Natural killer cell (primary cell): ENCODE data around the gene STYXL1. TPM values are rescaled to one million over a fixed set of nuclear protein-coding genes. Genes with fewer than 3 reads are reported as not detected.
"Not testable (repeated sequence)": the region's sequence is repeated elsewhere in the genome, so short reads cannot be mapped to it uniquely, and the experiment has no call there.

ENCODE experiments used
- ATAC-seq, 3 donors: fragments of 150-1000 bp in 2 of 3; fragments of 200-7000 bp in 1 of 3; cut with Tn5 transposase; 1 replicate in 1 of 3; 2 replicates in 2 of 3; pipeline ENCODE4 v1.10.0; 2021; ENCODE audit warnings: mild to moderate bottlenecking in 2 of 3, moderate library complexity in 2 of 3
- DNase-seq, 2 donors: peaks; one replicate each; pipeline versions ENCODE4 v3.0.0 to v3.0.0-alpha.2; 2013 to 2021; ENCODE audit warnings: mixed read lengths in 1 of 2
- H3K27ac ChIP-seq: one replicate; pipeline ENCODE4 v1.5.1; 2013; ENCODE audit warnings: mild to moderate bottlenecking, low read length
- H3K27me3 ChIP-seq: one replicate; pipeline ENCODE4 v1.6.1; 2013; ENCODE audit warnings: low read length; ENCODE audit not compliant: control insufficient read depth, insufficient read depth
- H3K36me3 ChIP-seq: one replicate; pipeline ENCODE4 v1.6.1; 2013; ENCODE audit warnings: low read length; ENCODE audit not compliant: control insufficient read depth, insufficient read depth
- H3K4me1 ChIP-seq: one replicate; pipeline ENCODE4 v1.6.1; 2013; ENCODE audit warnings: low read length; ENCODE audit not compliant: control insufficient read depth, insufficient read depth
- H3K4me3 ChIP-seq: one replicate; pipeline ENCODE4 v1.5.1; 2013; ENCODE audit warnings: low read length
- H3K9me3 ChIP-seq: one replicate; pipeline ENCODE4 v1.6.1; 2013; ENCODE audit warnings: low read length; ENCODE audit not compliant: control insufficient read depth, insufficient read depth
- H3K27ac Mint-ChIP-seq, 2 donors: one replicate each; pipeline ENCODE4 v1.8.0; 2022; ENCODE audit warnings: mild to moderate bottlenecking in 2 of 2, mixed read lengths in 2 of 2, moderate library complexity in 1 of 2
- H3K27me3 Mint-ChIP-seq, 2 donors: one replicate each; pipeline ENCODE4 v1.8.0; 2022; ENCODE audit warnings: low read depth in 2 of 2, mixed read lengths in 2 of 2
- H3K36me3 Mint-ChIP-seq: one replicate; pipeline ENCODE4 v1.8.0; 2022; ENCODE audit warnings: mixed read lengths
- H3K4me1 Mint-ChIP-seq, 2 donors: one replicate each; pipeline ENCODE4 v1.8.0; 2022; ENCODE audit warnings: mixed read lengths in 2 of 2
- H3K4me3 Mint-ChIP-seq: one replicate; pipeline ENCODE4 v1.8.0; 2022; ENCODE audit warnings: mild to moderate bottlenecking, moderate library complexity, mixed read lengths
- H3K9me3 Mint-ChIP-seq, 2 donors: one replicate each; pipeline ENCODE4 v1.8.0; 2022; ENCODE audit warnings: mixed read lengths in 2 of 2
- whole genome bisulfite sequencing: methylation state at CpG from one replicate; pipeline ENCODE4 v1.1.7; 2013; ENCODE audit warnings: missing lambda C conversion rate; ENCODE audit not compliant: insufficient coverage; 5-methylcytosine and 5-hydroxymethylcytosine counted together
- intact Hi-C: fragments of 100-400 bp; cut with micrococcal nuclease; formaldehyde crosslinking; loops from one replicate; pipeline ENCODE4 v1.14.2; 2022
- total RNA-seq, 4 donors: library from RNA; stranded (reverse); fragments of 120-200 nt in 1 of 4; gene quantifications; one replicate each; pipeline versions ENCODE4 v1.2.3 to v1.2.4, GENCODE V29; 2013 to 2022
- TF ChIP-seq, protein P1 (sequence below): fragments of 200-600 bp; IDR thresholded peaks from one replicate; pipeline ENCODE4 v1.8.0; 2022; ENCODE audit warnings: antibody characterized with exemption

Gene STYXL1
- total RNA-seq, 3 donors from 2014 or later (not counting 1 experiment from before 2014, with no cell fraction given), result 15.1 to 33.2 (median 18.8) TPM

- Mint-ChIP-seq H3K27ac (no peak overlapping the region), H3K4me3 (no peak overlapping the region)
- intact Hi-C loops, result no loop called here
These were observed 24.8 kb downstream of the STYXL1 start for GRCh38 chr7:76023002-76023401.

DNA sequence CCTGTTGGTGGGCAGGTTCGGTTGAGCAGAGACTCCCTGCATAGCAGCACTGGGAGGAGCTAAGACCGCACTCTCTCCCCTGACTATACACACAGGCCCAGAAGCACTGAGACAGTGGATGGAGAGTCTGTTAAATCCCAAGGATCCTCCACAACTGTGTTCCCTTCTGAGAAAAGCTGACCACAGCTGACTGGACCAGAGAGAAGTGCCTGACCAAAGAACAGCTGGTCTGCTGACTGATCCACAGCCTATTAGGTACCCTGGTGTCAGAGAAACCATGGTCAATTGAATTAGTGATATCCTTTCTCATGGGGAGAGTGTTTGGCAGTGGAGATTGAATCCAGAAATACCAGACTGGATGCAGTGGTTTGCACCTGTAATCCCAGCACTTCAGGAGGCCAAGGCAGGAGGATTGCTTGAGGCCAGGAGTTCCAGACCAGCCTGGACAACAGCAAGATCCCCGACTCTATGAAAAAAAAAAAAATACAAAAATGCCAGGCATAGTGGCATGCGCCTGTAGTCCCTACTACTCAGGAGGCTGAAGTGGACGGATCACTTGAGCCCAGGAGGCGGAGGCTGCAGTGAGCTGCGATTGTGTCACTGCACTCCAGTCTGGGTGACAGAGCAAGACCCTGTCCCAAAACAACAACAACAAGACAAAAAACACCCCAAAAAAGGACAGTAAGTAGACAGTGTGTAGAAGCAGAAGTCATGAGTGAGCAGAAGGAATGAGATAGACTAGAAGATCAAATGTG, 25.6 kb downstream of the STYXL1 start:
- no peak for DNase-seq
- Histone ChIP-seq H3K27me3 (no peaks in the 10 kb centered on the region), H3K9me3 (no peaks in the 10 kb centered on the region), H3K27ac (no peak overlapping the region), H3K4me3 (no peak overlapping the region), H3K4me1 (peaks cover 9% of the 10 kb centered on the region), H3K36me3 (peaks cover 15% of the 10 kb centered on the region)
- WGBS, result 95% methylated on average over 7 of the region's 7 CpGs
- H3K4me3 Mint-ChIP-seq, result no peak overlapping the region
- H3K27me3 Mint-ChIP-seq, result no peaks in the 10 kb centered on the region
- H3K36me3 Mint-ChIP-seq, result peaks cover 6% of the 10 kb centered on the region
- no peaks in the 10 kb centered on the region for H3K9me3 Mint-ChIP-seq
- intact Hi-C loops, result no loop called here
- no peak for ATAC-seq
- no peak overlapping the region for H3K27ac Mint-ChIP-seq
- H3K4me1 Mint-ChIP-seq, result peaks cover 0 to 11% of the 10 kb centered on the region in 2 donors
- TF ChIP-seq, protein P1, sequence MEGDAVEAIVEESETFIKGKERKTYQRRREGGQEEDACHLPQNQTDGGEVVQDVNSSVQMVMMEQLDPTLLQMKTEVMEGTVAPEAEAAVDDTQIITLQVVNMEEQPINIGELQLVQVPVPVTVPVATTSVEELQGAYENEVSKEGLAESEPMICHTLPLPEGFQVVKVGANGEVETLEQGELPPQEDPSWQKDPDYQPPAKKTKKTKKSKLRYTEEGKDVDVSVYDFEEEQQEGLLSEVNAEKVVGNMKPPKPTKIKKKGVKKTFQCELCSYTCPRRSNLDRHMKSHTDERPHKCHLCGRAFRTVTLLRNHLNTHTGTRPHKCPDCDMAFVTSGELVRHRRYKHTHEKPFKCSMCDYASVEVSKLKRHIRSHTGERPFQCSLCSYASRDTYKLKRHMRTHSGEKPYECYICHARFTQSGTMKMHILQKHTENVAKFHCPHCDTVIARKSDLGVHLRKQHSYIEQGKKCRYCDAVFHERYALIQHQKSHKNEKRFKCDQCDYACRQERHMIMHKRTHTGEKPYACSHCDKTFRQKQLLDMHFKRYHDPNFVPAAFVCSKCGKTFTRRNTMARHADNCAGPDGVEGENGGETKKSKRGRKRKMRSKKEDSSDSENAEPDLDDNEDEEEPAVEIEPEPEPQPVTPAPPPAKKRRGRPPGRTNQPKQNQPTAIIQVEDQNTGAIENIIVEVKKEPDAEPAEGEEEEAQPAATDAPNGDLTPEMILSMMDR, result no peak

More at GRCh38 chr7:76023002-76023401, 24.8 kb downstream of the STYXL1 start:
- H3K4me1 ChIP-seq, result peaks cover 9% of the 10 kb centered on the region
- 41% methylated on average over 4 of the region's 4 CpGs for WGBS
- H3K9me3 Mint-ChIP-seq, result no peaks in the 10 kb centered on the region
- H3K27me3 Mint-ChIP-seq, result no peaks in the 10 kb centered on the region
- no peak for ATAC-seq
- no peaks in the 10 kb centered on the region for H3K27me3 ChIP-seq
- no peak overlapping the region for H3K4me3 ChIP-seq
- H3K4me1 Mint-ChIP-seq, result peaks cover 0 to 11% of the 10 kb centered on the region in 2 donors
- TF ChIP-seq, protein P1, result no peak
- H3K36me3 Mint-ChIP-seq, result peaks cover 6% of the 10 kb centered on the region
- H3K27ac ChIP-seq, result no peak overlapping the region
- no peaks in the 10 kb centered on the region for H3K9me3 ChIP-seq
- DNase-seq, result no peak
- peaks cover 15% of the 10 kb centered on the region for H3K36me3 ChIP-seq

- Histone ChIP-seq H3K4me1 (peaks cover 9% of the 10 kb centered on the region), H3K27ac (no peak overlapping the region), H3K9me3 (no peaks in the 10 kb centered on the region), H3K36me3 (peaks cover 13% of the 10 kb centered on the region), H3K4me3 (no peak overlapping the region), H3K27me3 (no peaks in the 10 kb centered on the region)
- H3K36me3 Mint-ChIP-seq, result peaks cover 10% of the 10 kb centered on the region
- ATAC-seq (peak; percentile 72 to 74 (median 74)), DNase-seq (peak; percentile 70 to 87)
- TF ChIP-seq, protein P1, result peak; percentile 91
- H3K9me3 Mint-ChIP-seq, result no peaks in the 10 kb centered on the region
- no peaks in the 10 kb centered on the region for H3K27me3 Mint-ChIP-seq
- intact Hi-C loops, result loop anchor here (1.0 kb wide), 1 partner anchor 154 kb away; no protein-coding TSS in a partner anchor
- 47% methylated on average over 6 of the region's 6 CpGs for WGBS
- H3K4me1 Mint-ChIP-seq, result peaks cover 0 to 11% of the 10 kb centered on the region in 2 donors
- no peak overlapping the region for H3K4me3 Mint-ChIP-seq
- H3K27ac Mint-ChIP-seq, result no peak overlapping the region
These were observed 27.6 kb downstream of the STYXL1 start for GRCh38 chr7:76020031-76020714.

- peaks cover 15% of the 10 kb centered on the region for H3K36me3 ChIP-seq
- intact Hi-C loops, H3K4me3 Mint-ChIP-seq, H3K27me3 Mint-ChIP-seq, H3K27ac Mint-ChIP-seq, ATAC-seq, H3K9me3 Mint-ChIP-seq, H3K27me3 ChIP-seq, H3K4me1 ChIP-seq, H3K4me3 ChIP-seq, DNase-seq, H3K27ac ChIP-seq, H3K9me3 ChIP-seq: not testable (repeated sequence)
- 98% methylated on average over 3 of the region's 4 CpGs for WGBS
- Mint-ChIP-seq H3K4me1 (peaks cover 0 to 11% of the 10 kb centered on the region in 2 donors), H3K36me3 (peaks cover 12% of the 10 kb centered on the region)
These were observed 29.3 kb downstream of the STYXL1 start for GRCh38 chr7:76018520-76018919.
